ENCODE results near the gene RARA.

RARA gene

GRCh38 chr17:40283662-40284061 is 25.3 kb upstream of the RARA start:
- Histone ChIP-seq H3K36me3 (ENCODE audit: control insufficient read depth, insufficient read depth, low read length) (peaks cover 46% of the 10 kb centered on the region), H3K9me3 (ENCODE audit: control insufficient read depth, low read length) (no peaks in the 10 kb centered on the region), H3K4me1 (ENCODE audit: control insufficient read depth, insufficient read depth, low read length, poor library complexity, severe bottlenecking) (peaks cover 12% of the 10 kb centered on the region), H3K27ac (ENCODE audit: low read depth, low read length, severe bottlenecking) (no peak overlapping the region), H3K4me3 (ENCODE audit: extremely low read depth, insufficient read depth, low read length, poor library complexity, severe bottlenecking) (no peak overlapping the region)
- WGBS, 2 experiments (ENCODE audit: insufficient coverage in 2 of 2) = 100% methylated on average over 1 of the region's 2 CpGs; no CpG with 5 or more reads in 1 of the 2 experiments

DNA sequence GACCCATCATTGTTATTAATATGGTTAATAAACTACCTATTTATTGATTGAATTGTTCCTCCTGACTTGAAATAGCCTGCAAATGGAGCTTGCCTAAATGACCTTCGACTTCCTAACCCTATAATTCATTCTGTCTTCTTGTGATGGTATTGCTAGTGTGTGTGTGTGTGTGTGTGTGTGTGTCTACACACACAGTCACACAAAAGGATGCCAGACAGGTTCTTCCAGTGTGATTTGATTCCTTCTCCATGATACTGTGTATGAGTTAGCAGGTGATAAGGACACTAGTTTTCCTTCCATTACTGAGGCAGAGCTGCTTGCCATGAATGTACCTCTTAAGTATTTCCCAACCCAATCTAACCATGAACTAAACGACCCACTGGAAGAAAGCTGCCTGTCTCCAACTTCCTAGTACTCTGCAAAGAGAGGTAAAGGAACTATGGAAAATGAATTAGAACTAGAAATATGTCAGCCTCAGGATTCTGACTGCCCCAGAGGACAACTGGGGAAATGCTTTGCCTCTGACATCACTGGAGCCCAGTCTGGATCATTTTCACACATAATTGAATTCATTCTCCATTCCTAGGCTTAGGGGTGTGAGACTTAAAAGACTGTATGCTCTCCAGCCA is 24.8 kb upstream of the RARA start:
- H3K36me3 ChIP-seq (ENCODE audit: control insufficient read depth, insufficient read depth, low read length) = peaks cover 42% of the 10 kb centered on the region
- no CpG with 5 or more reads among the region's 2 CpGs for WGBS, 2 experiments (ENCODE audit: insufficient coverage in 2 of 2)
- no peak overlapping the region for H3K4me3 ChIP-seq (ENCODE audit: extremely low read depth, insufficient read depth, low read length, poor library complexity, severe bottlenecking)
- H3K4me1 ChIP-seq (ENCODE audit: control insufficient read depth, insufficient read depth, low read length, poor library complexity, severe bottlenecking) = peaks cover 12% of the 10 kb centered on the region
- no peak overlapping the region for H3K27ac ChIP-seq (ENCODE audit: low read depth, low read length, severe bottlenecking)
- H3K9me3 ChIP-seq (ENCODE audit: control insufficient read depth, low read length) = no peaks in the 10 kb centered on the region

DNA sequence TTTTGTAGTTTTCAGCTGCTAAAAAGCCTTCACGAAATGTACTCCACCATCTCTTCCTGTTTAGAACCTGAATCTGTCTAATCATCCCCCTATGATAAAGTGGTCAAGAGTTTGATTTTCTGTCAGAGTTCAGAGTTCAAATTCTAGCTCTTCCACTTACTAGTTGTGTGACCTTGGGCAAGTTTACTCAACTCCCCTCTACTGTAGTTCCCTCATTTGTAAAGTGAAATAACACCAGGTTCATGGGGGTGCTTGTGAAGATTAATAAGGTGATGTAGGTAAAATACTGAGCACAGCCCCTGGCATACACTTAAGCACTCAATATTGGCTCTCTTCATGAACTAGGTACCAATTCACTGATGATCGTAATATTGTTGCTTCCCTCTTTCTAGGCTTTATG is 22.5 kb upstream of the RARA start:
- peaks cover 17% of the 10 kb centered on the region for H3K4me1 ChIP-seq (ENCODE audit: control insufficient read depth, insufficient read depth, low read length, poor library complexity, severe bottlenecking)
- no peaks in the 10 kb centered on the region for H3K9me3 ChIP-seq (ENCODE audit: control insufficient read depth, low read length)
- peaks cover 41% of the 10 kb centered on the region for H3K36me3 ChIP-seq (ENCODE audit: control insufficient read depth, insufficient read depth, low read length)
- no peak overlapping the region for H3K27ac ChIP-seq (ENCODE audit: low read depth, low read length, severe bottlenecking)
- no peak overlapping the region for H3K4me3 ChIP-seq (ENCODE audit: extremely low read depth, insufficient read depth, low read length, poor library complexity, severe bottlenecking)
- 83 to 100% methylated on average over 1 of the region's 2 CpGs for WGBS, 2 experiments (ENCODE audit: insufficient coverage in 2 of 2)

- Histone ChIP-seq H3K27ac (ENCODE audit: low read depth, low read length, severe bottlenecking) (no peak overlapping the region), H3K36me3 (ENCODE audit: control insufficient read depth, insufficient read depth, low read length) (peaks cover 44% of the 10 kb centered on the region), H3K4me3 (ENCODE audit: extremely low read depth, insufficient read depth, low read length, poor library complexity, severe bottlenecking) (no peak overlapping the region), H3K9me3 (ENCODE audit: control insufficient read depth, low read length) (no peaks in the 10 kb centered on the region), H3K4me1 (ENCODE audit: control insufficient read depth, insufficient read depth, low read length, poor library complexity, severe bottlenecking) (peaks cover 17% of the 10 kb centered on the region)
- WGBS, 2 experiments (ENCODE audit: insufficient coverage in 2 of 2) = 44 to 48% methylated on average over 3 of the region's 4 CpGs
These were observed 21.9 kb upstream of the RARA start for GRCh38 chr17:40287159-40287493.

DNA sequence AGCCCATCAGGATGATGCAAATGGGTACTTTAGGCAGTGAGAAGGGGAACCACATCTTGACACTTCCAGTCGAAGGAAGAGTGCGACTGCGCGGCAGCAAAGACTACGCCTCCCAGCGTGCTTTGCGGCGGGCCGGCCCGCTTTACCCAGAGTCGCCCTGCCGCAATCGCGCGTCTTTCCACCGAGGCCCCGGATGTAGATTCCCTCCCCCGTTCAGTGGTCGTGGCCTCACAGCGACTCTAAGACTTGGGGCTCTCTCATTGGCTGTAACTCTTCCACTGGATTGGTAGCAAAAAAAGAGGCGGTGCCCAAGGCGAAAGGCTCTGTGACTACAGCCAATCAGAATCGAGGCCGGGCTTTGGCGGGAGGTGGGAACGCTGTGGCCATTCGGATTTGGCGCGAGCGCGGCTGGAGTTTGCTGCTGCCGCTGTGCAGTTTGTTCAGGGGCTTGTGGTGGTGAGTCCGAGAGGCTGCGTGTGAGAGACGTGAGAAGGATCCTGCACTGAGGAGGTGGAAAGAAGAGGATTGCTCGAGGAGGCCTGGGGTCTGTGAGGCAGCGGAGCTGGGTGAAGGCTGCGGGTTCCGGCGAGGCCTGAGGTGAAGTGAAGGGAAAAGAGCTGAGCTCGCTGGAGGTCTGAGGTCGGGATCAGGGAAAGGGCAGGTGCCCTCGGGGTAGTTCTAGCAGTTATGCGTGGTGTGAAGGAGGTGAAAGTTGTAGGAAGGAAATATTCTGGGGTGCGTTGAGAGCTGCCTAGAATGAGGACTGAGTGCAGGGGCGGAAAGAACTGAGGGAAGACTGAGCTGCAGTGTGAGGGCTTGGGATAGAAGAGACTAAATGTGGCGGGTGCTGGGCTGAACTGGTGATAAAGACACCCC is 21.2 kb upstream of the RARA start, which contains the start of gene CDC6:
CDC6 (plus strand) TSS at position 386 of the 876 bp plus-strand sequence. CDS start 1,542 bp downstream, outside the sequence.
- no peaks in the 10 kb centered on the region for H3K9me3 ChIP-seq (ENCODE audit: control insufficient read depth, low read length)
- WGBS, 2 experiments (ENCODE audit: insufficient coverage in 2 of 2) = 0 to 1% methylated on average over 41 to 46 of the region's 47 CpGs
- H3K36me3 ChIP-seq (ENCODE audit: control insufficient read depth, insufficient read depth, low read length) = peaks cover 39% of the 10 kb centered on the region
- H3K4me1 ChIP-seq (ENCODE audit: control insufficient read depth, insufficient read depth, low read length, poor library complexity, severe bottlenecking) = peaks cover 17% of the 10 kb centered on the region
- H3K4me3 ChIP-seq (ENCODE audit: extremely low read depth, insufficient read depth, low read length, poor library complexity, severe bottlenecking) = peak within 1 kb of the TSS; percentile 65
- H3K27ac ChIP-seq (ENCODE audit: low read depth, low read length, severe bottlenecking) = peak within 1 kb of the TSS; percentile 88

DNA sequence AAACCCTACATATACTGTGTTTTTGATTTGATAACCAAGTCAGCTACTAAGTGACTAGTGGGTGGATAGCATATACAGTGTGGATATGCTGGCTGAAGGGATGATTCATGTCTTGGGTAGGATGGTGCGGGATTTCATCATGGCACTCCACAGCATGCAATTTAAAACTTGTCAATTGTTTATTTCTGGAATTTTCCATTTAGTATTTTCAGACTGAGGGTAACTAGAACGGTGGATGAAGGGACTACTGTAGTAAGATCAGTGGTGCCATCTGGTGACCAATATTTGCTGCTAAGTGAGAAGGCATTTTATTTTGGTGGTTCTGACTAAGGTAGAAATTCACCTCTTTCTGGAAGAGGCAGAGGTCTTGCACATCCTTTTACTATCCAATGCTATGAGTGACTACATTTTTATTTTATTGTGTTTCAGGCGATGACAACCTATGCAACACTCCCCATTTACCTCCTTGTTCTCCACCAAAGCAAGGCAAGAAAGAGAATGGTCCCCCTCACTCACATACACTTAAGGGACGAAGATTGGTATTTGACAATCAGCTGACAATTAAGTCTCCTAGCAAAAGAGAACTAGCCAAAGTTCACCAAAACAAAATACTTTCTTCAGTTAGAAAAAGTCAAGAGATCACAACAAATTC is 18.2 kb upstream of the RARA start:
- Histone ChIP-seq H3K27ac (ENCODE audit: low read depth, low read length, severe bottlenecking) (no peak overlapping the region), H3K36me3 (ENCODE audit: control insufficient read depth, insufficient read depth, low read length) (peaks cover 57% of the 10 kb centered on the region), H3K9me3 (ENCODE audit: control insufficient read depth, low read length) (no peaks in the 10 kb centered on the region), H3K4me1 (ENCODE audit: control insufficient read depth, insufficient read depth, low read length, poor library complexity, severe bottlenecking) (peaks cover 5% of the 10 kb centered on the region), H3K4me3 (ENCODE audit: extremely low read depth, insufficient read depth, low read length, poor library complexity, severe bottlenecking) (no peak overlapping the region)
- WGBS, 2 experiments (ENCODE audit: insufficient coverage in 2 of 2) = 31 to 50% methylated on average over 1 of the region's 4 CpGs

DNA sequence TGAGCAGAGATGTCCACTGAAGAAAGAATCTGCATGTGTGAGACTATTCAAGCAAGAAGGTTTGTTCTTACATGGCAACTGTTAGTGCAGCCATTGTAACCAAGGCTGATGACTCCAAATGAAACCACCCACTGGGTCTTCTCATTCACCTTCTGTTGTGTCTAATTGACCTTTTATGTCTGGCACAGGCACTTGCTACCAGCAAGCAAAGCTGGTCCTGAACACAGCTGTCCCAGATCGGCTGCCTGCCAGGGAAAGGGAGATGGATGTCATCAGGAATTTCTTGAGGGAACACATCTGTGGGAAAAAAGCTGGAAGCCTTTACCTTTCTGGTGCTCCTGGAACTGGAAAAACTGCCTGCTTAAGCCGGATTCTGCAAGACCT is 17.7 kb upstream of the RARA start:
- H3K4me3 ChIP-seq (ENCODE audit: extremely low read depth, insufficient read depth, low read length, poor library complexity, severe bottlenecking) = no peak overlapping the region
- H3K4me1 ChIP-seq (ENCODE audit: control insufficient read depth, insufficient read depth, low read length, poor library complexity, severe bottlenecking) = peaks cover 5% of the 10 kb centered on the region
- H3K9me3 ChIP-seq (ENCODE audit: control insufficient read depth, low read length) = no peaks in the 10 kb centered on the region
- 82 to 100% methylated on average over 2 of the region's 2 CpGs for WGBS, 2 experiments (ENCODE audit: insufficient coverage in 2 of 2)
- peaks cover 62% of the 10 kb centered on the region for H3K36me3 ChIP-seq (ENCODE audit: control insufficient read depth, insufficient read depth, low read length)
- H3K27ac ChIP-seq (ENCODE audit: low read depth, low read length, severe bottlenecking) = no peak overlapping the region

- WGBS, 2 experiments (ENCODE audit: insufficient coverage in 2 of 2) = no CpG with 5 or more reads among the region's 1 CpG
- Histone ChIP-seq H3K4me3 (ENCODE audit: extremely low read depth, insufficient read depth, low read length, poor library complexity, severe bottlenecking) (no peak overlapping the region), H3K4me1 (ENCODE audit: control insufficient read depth, insufficient read depth, low read length, poor library complexity, severe bottlenecking) (peaks cover 5% of the 10 kb centered on the region), H3K36me3 (ENCODE audit: control insufficient read depth, insufficient read depth, low read length) (peaks cover 74% of the 10 kb centered on the region), H3K27ac (ENCODE audit: low read depth, low read length, severe bottlenecking) (no peak overlapping the region), H3K9me3 (ENCODE audit: control insufficient read depth, low read length) (no peaks in the 10 kb centered on the region)
These were observed 15.6 kb upstream of the RARA start for GRCh38 chr17:40293363-40293762.

DNA sequence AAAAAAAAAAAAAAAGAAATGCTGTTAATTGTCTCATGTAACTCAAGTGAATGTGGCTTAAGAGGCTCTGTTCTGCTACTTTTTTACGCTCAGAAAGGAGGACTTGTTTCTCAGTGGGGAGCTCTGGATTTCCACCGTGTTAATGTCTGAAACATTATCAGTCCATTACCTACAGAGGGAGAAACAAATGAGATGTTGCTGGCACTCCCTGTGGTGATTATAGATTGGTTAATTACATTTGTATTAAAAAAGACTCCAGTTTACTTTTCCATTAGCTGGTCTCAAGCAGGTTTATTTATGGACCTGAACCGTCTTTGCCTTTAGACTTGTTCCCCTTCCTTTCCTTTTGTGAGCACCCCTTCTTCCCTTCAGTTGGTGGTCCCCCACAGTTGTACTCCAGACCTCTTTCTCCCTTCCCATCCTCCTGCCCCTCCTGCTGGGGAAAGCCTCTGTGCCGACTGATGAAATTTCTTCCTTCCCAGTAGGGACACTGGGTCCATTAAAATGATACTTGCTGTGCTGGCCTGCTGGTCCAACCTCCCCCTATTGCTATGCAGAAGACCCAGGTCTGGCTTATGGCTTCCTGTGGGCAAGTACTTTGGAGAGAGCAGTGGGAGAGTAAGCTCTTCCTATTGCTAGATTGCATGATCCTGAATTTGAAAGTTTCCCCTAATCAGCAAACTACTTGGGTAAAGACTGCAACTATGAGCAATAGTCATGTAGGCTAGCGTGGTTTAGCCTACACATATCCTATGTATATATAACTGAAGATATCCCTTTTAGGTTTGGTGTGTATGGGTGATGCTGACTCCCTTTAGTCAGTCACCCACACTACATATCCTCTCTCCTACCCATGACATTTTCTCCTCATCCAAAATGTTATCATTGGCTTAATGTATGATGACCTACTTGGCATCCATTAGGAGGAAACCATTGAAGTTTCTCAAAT is 13.2 kb upstream of the RARA start:
- Histone ChIP-seq H3K36me3 (ENCODE audit: control insufficient read depth, insufficient read depth, low read length) (peaks cover 78% of the 10 kb centered on the region), H3K27ac (ENCODE audit: low read depth, low read length, severe bottlenecking) (no peak overlapping the region), H3K9me3 (ENCODE audit: control insufficient read depth, low read length) (no peaks in the 10 kb centered on the region), H3K4me3 (ENCODE audit: extremely low read depth, insufficient read depth, low read length, poor library complexity, severe bottlenecking) (no peak overlapping the region), H3K4me1 (ENCODE audit: control insufficient read depth, insufficient read depth, low read length, poor library complexity, severe bottlenecking) (no peaks in the 10 kb centered on the region)
- 78 to 91% methylated on average over 2 to 3 of the region's 5 CpGs for WGBS, 2 experiments (ENCODE audit: insufficient coverage in 2 of 2)

DNA sequence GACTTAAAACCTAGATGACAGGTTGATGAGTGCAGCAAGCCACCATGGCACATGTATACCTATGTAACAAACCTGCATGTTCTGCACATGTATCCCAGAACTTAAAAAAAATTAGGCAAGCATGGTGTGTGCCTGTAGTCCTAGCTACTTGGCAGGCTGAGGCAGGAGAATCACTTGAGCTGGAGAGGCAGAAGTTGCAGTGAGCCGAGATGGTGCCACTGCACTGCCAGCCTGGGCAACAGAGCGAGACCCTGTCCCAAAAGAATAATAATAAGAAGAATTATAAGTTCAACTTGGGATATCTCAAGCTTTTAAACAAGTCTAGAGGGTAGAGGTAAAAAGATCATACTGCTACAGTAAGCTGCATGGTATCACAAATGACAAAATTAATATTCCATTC is 11.5 kb upstream of the RARA start:
- peaks cover 79% of the 10 kb centered on the region for H3K36me3 ChIP-seq (ENCODE audit: control insufficient read depth, insufficient read depth, low read length)
- WGBS, 2 experiments (ENCODE audit: insufficient coverage in 2 of 2) = no CpG with 5 or more reads among the region's 2 CpGs
- H3K4me1 ChIP-seq (ENCODE audit: control insufficient read depth, insufficient read depth, low read length, poor library complexity, severe bottlenecking) = no peaks in the 10 kb centered on the region

More for the DNA sequence above, 11.5 kb upstream of the RARA start:
- no peak overlapping the region for H3K4me3 ChIP-seq (ENCODE audit: extremely low read depth, insufficient read depth, low read length, poor library complexity, severe bottlenecking)
- H3K9me3 ChIP-seq (ENCODE audit: control insufficient read depth, low read length) = no peaks in the 10 kb centered on the region
- no peak overlapping the region for H3K27ac ChIP-seq (ENCODE audit: low read depth, low read length, severe bottlenecking)
